ENCODE measurements around the gene CFAP61. TPM values are rescaled to one million over a fixed set of nuclear protein-coding genes. Genes with fewer than 3 reads are reported as not detected.
"Not testable (repeated sequence)": the region's sequence is repeated elsewhere in the genome, so short reads cannot be mapped to it uniquely, and the experiment has no call there.

Gene CFAP61
- total RNA-seq, 2 experiments from 2014 or later = not detected

- H3K9me3 Mint-ChIP-seq = no peaks in the 10 kb centered on the region
- H3K36me3 Mint-ChIP-seq (ENCODE audit: low read depth) = no peaks in the 10 kb centered on the region
- no peaks in the 10 kb centered on the region for H3K4me1 Mint-ChIP-seq
- H3K27ac Mint-ChIP-seq = no peak overlapping the region
- ChIA-PET CTCF (no interaction called here), POLR2A (no interaction called here)
- H3K27me3 Mint-ChIP-seq = peaks cover 11% of the 10 kb centered on the region
- H3K4me3 Mint-ChIP-seq = no peak overlapping the region
- DNase-seq = no peak
Observed at GRCh38 chr20:20331817-20332216, 279.5 kb downstream of the CFAP61 start.

- ChIA-PET CTCF (no interaction called here), POLR2A (no interaction called here)
- no peak overlapping the region for H3K27ac Mint-ChIP-seq
Observed at GRCh38 chr20:20333866-20334265, 281.5 kb downstream of the CFAP61 start.

GRCh38 chr20:20334489-20334888 lies 282.2 kb downstream of the CFAP61 start:
- no peak for DNase-seq
- H3K36me3 Mint-ChIP-seq (ENCODE audit: low read depth) = no peaks in the 10 kb centered on the region
- H3K27me3 Mint-ChIP-seq = peaks cover 5% of the 10 kb centered on the region
- no peak overlapping the region for H3K27ac Mint-ChIP-seq
- CTCF ChIA-PET = no interaction called here
- POLR2A ChIA-PET = no interaction called here
- no peaks in the 10 kb centered on the region for H3K4me1 Mint-ChIP-seq
- no peaks in the 10 kb centered on the region for H3K9me3 Mint-ChIP-seq
- H3K4me3 Mint-ChIP-seq = no peak overlapping the region

More at GRCh38 chr20:20333866-20334265, 281.5 kb downstream of the CFAP61 start:
- Mint-ChIP-seq H3K36me3 (ENCODE audit: low read depth) (no peaks in the 10 kb centered on the region), H3K4me1 (no peaks in the 10 kb centered on the region), H3K4me3 (no peak overlapping the region), H3K9me3 (no peaks in the 10 kb centered on the region), H3K27me3 (peaks cover 8% of the 10 kb centered on the region)
- DNase-seq = no peak

- H3K4me1 Mint-ChIP-seq = no peaks in the 10 kb centered on the region
- H3K36me3 Mint-ChIP-seq (ENCODE audit: low read depth) = no peaks in the 10 kb centered on the region
- no peak for DNase-seq
- H3K27ac Mint-ChIP-seq = no peak overlapping the region
- H3K4me3 Mint-ChIP-seq = no peak overlapping the region
- H3K27me3 Mint-ChIP-seq = peaks cover 2% of the 10 kb centered on the region
- H3K9me3 Mint-ChIP-seq = no peaks in the 10 kb centered on the region
- ChIA-PET CTCF (no interaction called here), POLR2A (no interaction called here)
Observed at GRCh38 chr20:20338133-20338730, 285.9 kb downstream of the CFAP61 start.

GRCh38 chr20:20340443-20340842 lies 288.1 kb downstream of the CFAP61 start:
- Mint-ChIP-seq H3K27me3 (no peaks in the 10 kb centered on the region), H3K27ac (no peak overlapping the region), H3K4me1 (no peaks in the 10 kb centered on the region), H3K9me3 (no peaks in the 10 kb centered on the region), H3K4me3 (no peak overlapping the region), H3K36me3 (ENCODE audit: low read depth) (no peaks in the 10 kb centered on the region)
- DNase-seq = no peak
- POLR2A ChIA-PET = no interaction called here
- CTCF ChIA-PET = no interaction called here

- ChIA-PET CTCF (no interaction called here), POLR2A (no interaction called here)
- DNase-seq = no peak
- no peak overlapping the region for H3K27ac Mint-ChIP-seq
- no peaks in the 10 kb centered on the region for H3K36me3 Mint-ChIP-seq (ENCODE audit: low read depth)
- no peaks in the 10 kb centered on the region for H3K9me3 Mint-ChIP-seq
- H3K4me3 Mint-ChIP-seq = no peak overlapping the region
- no peaks in the 10 kb centered on the region for H3K27me3 Mint-ChIP-seq
- no peaks in the 10 kb centered on the region for H3K4me1 Mint-ChIP-seq
Observed at GRCh38 chr20:20341371-20341770, 289.0 kb downstream of the CFAP61 start.

- Mint-ChIP-seq H3K4me1 (no peaks in the 10 kb centered on the region), H3K4me3 (no peak overlapping the region), H3K9me3 (no peaks in the 10 kb centered on the region), H3K27me3 (no peaks in the 10 kb centered on the region), H3K27ac (no peak overlapping the region), H3K36me3 (ENCODE audit: low read depth) (no peaks in the 10 kb centered on the region)
- ChIA-PET POLR2A (no interaction called here), CTCF (no interaction called here)
- no peak for DNase-seq
Observed at GRCh38 chr20:20342066-20342465, 289.7 kb downstream of the CFAP61 start.

- H3K4me1 Mint-ChIP-seq = no peaks in the 10 kb centered on the region
- no peaks in the 10 kb centered on the region for H3K9me3 Mint-ChIP-seq
- no peak overlapping the region for H3K27ac Mint-ChIP-seq
- POLR2A ChIA-PET = no interaction called here
- no peak overlapping the region for H3K4me3 Mint-ChIP-seq
- no peaks in the 10 kb centered on the region for H3K36me3 Mint-ChIP-seq (ENCODE audit: low read depth)
- DNase-seq = no peak
- CTCF ChIA-PET = no interaction called here
- no peaks in the 10 kb centered on the region for H3K27me3 Mint-ChIP-seq
Observed at GRCh38 chr20:20343932-20344331, 291.6 kb downstream of the CFAP61 start.

- no peaks in the 10 kb centered on the region for H3K4me1 Mint-ChIP-seq
- no peak overlapping the region for H3K4me3 Mint-ChIP-seq
- POLR2A ChIA-PET = no interaction called here
Observed at GRCh38 chr20:20344476-20344875, 292.1 kb downstream of the CFAP61 start.

GRCh38 chr20:20353576-20353975 lies 301.2 kb downstream of the CFAP61 start:
- ChIA-PET CTCF (no interaction called here), POLR2A (no interaction called here)
- Mint-ChIP-seq H3K4me3 (no peak overlapping the region), H3K27me3 (peaks cover 16% of the 10 kb centered on the region), H3K9me3 (peaks cover 10% of the 10 kb centered on the region), H3K36me3 (ENCODE audit: low read depth) (no peaks in the 10 kb centered on the region), H3K27ac (no peak overlapping the region), H3K4me1 (no peaks in the 10 kb centered on the region)
- DNase-seq = no peak

More at GRCh38 chr20:20344476-20344875, 292.1 kb downstream of the CFAP61 start:
- no peaks in the 10 kb centered on the region for H3K36me3 Mint-ChIP-seq (ENCODE audit: low read depth)
- no peaks in the 10 kb centered on the region for H3K9me3 Mint-ChIP-seq
- H3K27me3 Mint-ChIP-seq = peaks cover 3% of the 10 kb centered on the region
- no peak for DNase-seq
- no peak overlapping the region for H3K27ac Mint-ChIP-seq
- CTCF ChIA-PET = no interaction called here

- POLR2A ChIA-PET; DNase-seq; H3K4me3 Mint-ChIP-seq; H3K27ac Mint-ChIP-seq; H3K36me3 Mint-ChIP-seq (ENCODE audit: low read depth); H3K4me1 Mint-ChIP-seq; CTCF ChIA-PET; H3K9me3 Mint-ChIP-seq: not testable (repeated sequence)
- peaks cover 19% of the 10 kb centered on the region for H3K27me3 Mint-ChIP-seq
Observed at GRCh38 chr20:20355503-20355902, 303.2 kb downstream of the CFAP61 start.

GRCh38 chr20:20358801-20359200 lies 306.5 kb downstream of the CFAP61 start:
- peaks cover 7% of the 10 kb centered on the region for H3K4me1 Mint-ChIP-seq
- peaks cover 39% of the 10 kb centered on the region for H3K27me3 Mint-ChIP-seq
- ChIA-PET CTCF (interaction anchor here (1.8 kb wide), 1 partner anchor 236 kb away, joined by 8 read pairs; no protein-coding TSS in a partner anchor), POLR2A (no interaction called here)
- H3K4me3 Mint-ChIP-seq = no peak overlapping the region
- DNase-seq = no peak
- no peak overlapping the region for H3K27ac Mint-ChIP-seq
- H3K36me3 Mint-ChIP-seq (ENCODE audit: low read depth) = no peaks in the 10 kb centered on the region
- peaks cover 10% of the 10 kb centered on the region for H3K9me3 Mint-ChIP-seq

GRCh38 chr20:20359628-20360027 lies 307.3 kb downstream of the CFAP61 start:
- ChIA-PET CTCF (interaction anchor here (0.7 to 1.8 kb wide), 2 partner anchors 92 to 235 kb away, joined by 3 to 8 read pairs; no protein-coding TSS in a partner anchor), POLR2A (no interaction called here)
- Mint-ChIP-seq H3K27ac (no peak overlapping the region), H3K4me1 (peaks cover 7% of the 10 kb centered on the region), H3K9me3 (peaks cover 6% of the 10 kb centered on the region), H3K27me3 (peaks cover 43% of the 10 kb centered on the region), H3K4me3 (no peak overlapping the region), H3K36me3 (ENCODE audit: low read depth) (no peaks in the 10 kb centered on the region)
- no peak for DNase-seq

- Mint-ChIP-seq H3K27me3 (peaks cover 50% of the 10 kb centered on the region), H3K4me3 (no peak overlapping the region), H3K27ac (no peak overlapping the region), H3K36me3 (ENCODE audit: low read depth) (no peaks in the 10 kb centered on the region), H3K9me3 (peaks cover under 1% of the 10 kb centered on the region), H3K4me1 (peaks cover 7% of the 10 kb centered on the region)
- ChIA-PET POLR2A (no interaction called here), CTCF (no interaction called here)
- DNase-seq = peak; percentile 24
Observed at GRCh38 chr20:20360464-20360863, 308.1 kb downstream of the CFAP61 start.

All from activated CD4-positive, alpha-beta memory T cell treated with anti-CD3 and anti-CD28 coated beads, Interleukin-2, amount 10 ng/mL, durations not matched to agents 7 days and 5 days (primary cell).